GM23338 (cell line): Measurements from ENCODE around the gene ZBTB7C.

Source experiments
- CREB1 ChIP-seq: fragments of 250-450 bp; sonication (Bioruptor Pico); IDR thresholded peaks from 2 replicates; pipeline ENCODE4 v1.5.0; 2020; ENCODE audit warnings: low read depth, mild to moderate bottlenecking, moderate library complexity
- EZH2 ChIP-seq: fragments of 200-600 bp; sonication (generic); IDR thresholded peaks from one replicate; pipeline ENCODE4 v1.8.0; 2017; ENCODE audit warnings: antibody characterized with exemption, mild to moderate bottlenecking, low read depth; ENCODE audit not compliant: unreplicated experiment
- EZH2phosphoT487 ChIP-seq: fragments of 200-600 bp; sonication (generic); IDR thresholded peaks from one replicate; pipeline ENCODE4 v1.8.1; 2018; ENCODE audit warnings: antibody characterized with exemption; ENCODE audit not compliant: unreplicated experiment
- POLR2AphosphoS5 ChIP-seq: IDR thresholded peaks from 2 replicates; pipeline ENCODE4 v1.6.1; 2016; ENCODE audit warnings: antibody characterized with exemption, low read depth
- STAT1 ChIP-seq: IDR thresholded peaks from one replicate; pipeline ENCODE4 v1.6.1; 2016; ENCODE audit warnings: antibody characterized with exemption; ENCODE audit not compliant: unreplicated experiment
- TF ChIP-seq, protein P1 (sequence below), 2 experiments: fragments of 200-600 bp in 1 of 2; sonication (generic) in 1 of 2; conservative IDR thresholded peaks; 2 replicates each; pipeline versions ENCODE4 v1.5.1 to v1.6.1; 2016 to 2017; ENCODE audit warnings: antibody characterized with exemption in 2 of 2, low read depth in 2 of 2, mild to moderate bottlenecking in 2 of 2, moderate library complexity in 1 of 2
- TF ChIP-seq, protein P2 (sequence below): IDR thresholded peaks from one replicate; pipeline ENCODE4 v1.6.1; 2018; ENCODE audit warnings: antibody characterized with exemption; ENCODE audit not compliant: unreplicated experiment

DNA sequence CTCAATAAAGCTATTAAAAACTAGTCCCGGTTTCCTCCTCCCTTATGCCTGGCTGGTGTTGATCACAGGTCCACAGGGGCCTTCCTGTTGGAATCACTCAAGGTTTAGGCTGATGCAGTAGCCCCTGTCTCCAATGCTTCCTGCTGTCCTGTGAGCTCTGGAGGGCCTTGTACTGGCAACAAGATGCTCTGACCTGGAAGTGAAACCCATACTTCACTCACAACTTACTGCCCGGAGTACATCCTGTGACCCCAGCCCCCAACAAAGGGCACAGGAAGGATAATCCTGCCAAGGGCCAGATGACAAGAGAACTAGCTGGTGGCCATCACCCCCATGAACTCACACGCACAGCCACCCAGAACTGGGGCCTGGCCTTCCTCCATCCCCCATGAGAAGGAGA is 50.3 kb downstream of the ZBTB7C start:
- TF ChIP-seq, protein P1, sequence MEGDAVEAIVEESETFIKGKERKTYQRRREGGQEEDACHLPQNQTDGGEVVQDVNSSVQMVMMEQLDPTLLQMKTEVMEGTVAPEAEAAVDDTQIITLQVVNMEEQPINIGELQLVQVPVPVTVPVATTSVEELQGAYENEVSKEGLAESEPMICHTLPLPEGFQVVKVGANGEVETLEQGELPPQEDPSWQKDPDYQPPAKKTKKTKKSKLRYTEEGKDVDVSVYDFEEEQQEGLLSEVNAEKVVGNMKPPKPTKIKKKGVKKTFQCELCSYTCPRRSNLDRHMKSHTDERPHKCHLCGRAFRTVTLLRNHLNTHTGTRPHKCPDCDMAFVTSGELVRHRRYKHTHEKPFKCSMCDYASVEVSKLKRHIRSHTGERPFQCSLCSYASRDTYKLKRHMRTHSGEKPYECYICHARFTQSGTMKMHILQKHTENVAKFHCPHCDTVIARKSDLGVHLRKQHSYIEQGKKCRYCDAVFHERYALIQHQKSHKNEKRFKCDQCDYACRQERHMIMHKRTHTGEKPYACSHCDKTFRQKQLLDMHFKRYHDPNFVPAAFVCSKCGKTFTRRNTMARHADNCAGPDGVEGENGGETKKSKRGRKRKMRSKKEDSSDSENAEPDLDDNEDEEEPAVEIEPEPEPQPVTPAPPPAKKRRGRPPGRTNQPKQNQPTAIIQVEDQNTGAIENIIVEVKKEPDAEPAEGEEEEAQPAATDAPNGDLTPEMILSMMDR (conservative IDR thresholded peaks at IDR 0.05; ENCODE audit: low read depth in 2 of 2): no peak
- TF ChIP-seq, protein P2, sequence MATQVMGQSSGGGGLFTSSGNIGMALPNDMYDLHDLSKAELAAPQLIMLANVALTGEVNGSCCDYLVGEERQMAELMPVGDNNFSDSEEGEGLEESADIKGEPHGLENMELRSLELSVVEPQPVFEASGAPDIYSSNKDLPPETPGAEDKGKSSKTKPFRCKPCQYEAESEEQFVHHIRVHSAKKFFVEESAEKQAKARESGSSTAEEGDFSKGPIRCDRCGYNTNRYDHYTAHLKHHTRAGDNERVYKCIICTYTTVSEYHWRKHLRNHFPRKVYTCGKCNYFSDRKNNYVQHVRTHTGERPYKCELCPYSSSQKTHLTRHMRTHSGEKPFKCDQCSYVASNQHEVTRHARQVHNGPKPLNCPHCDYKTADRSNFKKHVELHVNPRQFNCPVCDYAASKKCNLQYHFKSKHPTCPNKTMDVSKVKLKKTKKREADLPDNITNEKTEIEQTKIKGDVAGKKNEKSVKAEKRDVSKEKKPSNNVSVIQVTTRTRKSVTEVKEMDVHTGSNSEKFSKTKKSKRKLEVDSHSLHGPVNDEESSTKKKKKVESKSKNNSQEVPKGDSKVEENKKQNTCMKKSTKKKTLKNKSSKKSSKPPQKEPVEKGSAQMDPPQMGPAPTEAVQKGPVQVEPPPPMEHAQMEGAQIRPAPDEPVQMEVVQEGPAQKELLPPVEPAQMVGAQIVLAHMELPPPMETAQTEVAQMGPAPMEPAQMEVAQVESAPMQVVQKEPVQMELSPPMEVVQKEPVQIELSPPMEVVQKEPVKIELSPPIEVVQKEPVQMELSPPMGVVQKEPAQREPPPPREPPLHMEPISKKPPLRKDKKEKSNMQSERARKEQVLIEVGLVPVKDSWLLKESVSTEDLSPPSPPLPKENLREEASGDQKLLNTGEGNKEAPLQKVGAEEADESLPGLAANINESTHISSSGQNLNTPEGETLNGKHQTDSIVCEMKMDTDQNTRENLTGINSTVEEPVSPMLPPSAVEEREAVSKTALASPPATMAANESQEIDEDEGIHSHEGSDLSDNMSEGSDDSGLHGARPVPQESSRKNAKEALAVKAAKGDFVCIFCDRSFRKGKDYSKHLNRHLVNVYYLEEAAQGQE: no peak
- no peak for TF ChIP-seq STAT1
- TF ChIP-seq EZH2: no peak
- TF ChIP-seq EZH2phosphoT487: no peak
- TF ChIP-seq POLR2AphosphoS5: no peak
- no peak for TF ChIP-seq CREB1
